ENCODE measurements around the gene ARID5B. TPM values are rescaled to one million over a fixed set of nuclear protein-coding genes. Genes with fewer than 3 reads are reported as not detected.

Gene ARID5B
- total RNA-seq, 2 experiments from 2014 or later: 49.2 to 51.3 TPM

DNA sequence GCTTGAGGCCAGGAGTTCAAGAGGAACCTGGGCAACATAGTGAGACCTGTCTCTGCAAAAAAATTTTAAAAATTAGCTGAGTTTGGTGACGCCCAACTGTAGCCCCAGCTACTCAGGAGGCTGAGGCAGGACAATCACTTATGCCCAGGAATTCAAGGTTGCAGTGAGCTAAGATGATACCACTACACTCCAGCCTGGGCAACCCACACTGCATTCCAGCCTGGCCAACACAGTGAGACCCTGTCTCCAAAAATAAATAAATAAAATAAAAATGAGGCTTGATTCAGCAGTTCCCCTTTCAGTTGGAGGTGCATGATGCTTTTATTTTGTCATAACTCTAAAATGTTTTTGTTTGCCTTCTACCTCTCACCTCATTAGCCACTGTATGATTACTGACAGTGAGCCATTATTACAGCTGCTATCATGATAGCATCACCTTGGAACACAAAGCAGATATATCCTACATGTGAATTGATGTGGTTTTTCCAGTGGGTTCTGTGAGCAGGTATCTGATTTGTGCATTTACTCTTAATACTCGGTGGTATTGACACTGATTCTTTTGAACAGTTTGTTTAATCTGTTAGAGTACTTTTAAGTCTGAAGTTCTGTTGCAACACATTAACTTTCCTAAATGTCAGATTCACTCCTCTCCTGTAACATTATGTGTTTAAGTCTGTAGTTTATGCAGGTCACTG is 49.1 kb downstream of the ARID5B start:
- peaks cover 79% of the 10 kb centered on the region for H3K36me3 Mint-ChIP-seq (ENCODE audit: low read depth)
- no peak for ATAC-seq (ENCODE audit: poor library complexity)
- POLR2A ChIA-PET: no interaction called here

DNA sequence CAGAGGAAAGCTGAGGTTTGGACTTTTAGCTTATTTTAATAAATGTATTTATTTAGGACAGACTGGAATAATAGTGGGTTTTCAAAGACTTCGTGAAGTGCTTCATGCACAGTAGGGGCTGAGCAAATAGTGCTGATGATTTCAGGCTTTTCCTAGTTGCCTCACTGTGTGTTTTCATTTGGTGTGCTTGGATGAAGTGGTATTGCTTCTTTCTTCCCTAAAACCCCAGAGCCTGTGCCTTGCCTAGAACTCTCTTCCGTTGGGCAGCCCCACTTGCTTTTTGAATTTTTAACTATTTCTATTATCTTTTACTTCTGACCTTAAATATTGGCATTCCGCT is 49.6 kb downstream of the ARID5B start:
- TF ChIP-seq, protein P1, sequence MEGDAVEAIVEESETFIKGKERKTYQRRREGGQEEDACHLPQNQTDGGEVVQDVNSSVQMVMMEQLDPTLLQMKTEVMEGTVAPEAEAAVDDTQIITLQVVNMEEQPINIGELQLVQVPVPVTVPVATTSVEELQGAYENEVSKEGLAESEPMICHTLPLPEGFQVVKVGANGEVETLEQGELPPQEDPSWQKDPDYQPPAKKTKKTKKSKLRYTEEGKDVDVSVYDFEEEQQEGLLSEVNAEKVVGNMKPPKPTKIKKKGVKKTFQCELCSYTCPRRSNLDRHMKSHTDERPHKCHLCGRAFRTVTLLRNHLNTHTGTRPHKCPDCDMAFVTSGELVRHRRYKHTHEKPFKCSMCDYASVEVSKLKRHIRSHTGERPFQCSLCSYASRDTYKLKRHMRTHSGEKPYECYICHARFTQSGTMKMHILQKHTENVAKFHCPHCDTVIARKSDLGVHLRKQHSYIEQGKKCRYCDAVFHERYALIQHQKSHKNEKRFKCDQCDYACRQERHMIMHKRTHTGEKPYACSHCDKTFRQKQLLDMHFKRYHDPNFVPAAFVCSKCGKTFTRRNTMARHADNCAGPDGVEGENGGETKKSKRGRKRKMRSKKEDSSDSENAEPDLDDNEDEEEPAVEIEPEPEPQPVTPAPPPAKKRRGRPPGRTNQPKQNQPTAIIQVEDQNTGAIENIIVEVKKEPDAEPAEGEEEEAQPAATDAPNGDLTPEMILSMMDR (IDR thresholded peaks at IDR 0.05): no peak
- H3K4me1 Mint-ChIP-seq (ENCODE audit: low read depth): peaks cover 29% of the 10 kb centered on the region
- H3K36me3 ChIP-seq (ENCODE audit: insufficient read depth, low read length): peaks cover 70% of the 10 kb centered on the region
- DNase-seq (no peak), ATAC-seq (ENCODE audit: poor library complexity) (no peak)
- no peak overlapping the region for H3K27ac ChIP-seq (ENCODE audit: low read depth in 1 of 2, low read length in 2 of 2)
- peaks cover 80% of the 10 kb centered on the region for H3K36me3 Mint-ChIP-seq (ENCODE audit: low read depth)
- H3K27ac Mint-ChIP-seq: no peak overlapping the region
- ChIA-PET POLR2A (no interaction called here), CTCF (interaction anchor here (0.8 to 1.0 kb wide), 2 partner anchors 59 to 83 kb away, joined by 3 read pairs; no protein-coding TSS in a partner anchor)
- intact Hi-C loops (cut with DNase I, micrococcal nuclease): loop anchor here in 1 of 2 experiments (5.0 kb wide), 1 partner anchor 46 kb away; no protein-coding TSS in a partner anchor
- peaks cover 4% of the 10 kb centered on the region for H3K4me1 ChIP-seq (ENCODE audit: insufficient read depth, low read length)
- H3K27me3 ChIP-seq (ENCODE audit: control insufficient read depth in 1 of 2, insufficient read depth in 2 of 2, low read length in 2 of 2): no peaks in the 10 kb centered on the region
- H3K27me3 Mint-ChIP-seq: no peaks in the 10 kb centered on the region
- no peak overlapping the region for H3K4me3 Mint-ChIP-seq
- no peaks in the 10 kb centered on the region for H3K9me3 Mint-ChIP-seq
- H3K4me3 ChIP-seq (ENCODE audit: low read length): no peak overlapping the region
- H3K9me3 ChIP-seq (ENCODE audit: control insufficient read depth in 1 of 2, insufficient read depth in 1 of 2, low read length in 2 of 2): no peaks in the 10 kb centered on the region

More for the DNA sequence above, 49.1 kb downstream of the ARID5B start:
- Histone ChIP-seq H3K36me3 (ENCODE audit: insufficient read depth, low read length) (peaks cover 72% of the 10 kb centered on the region), H3K27ac (ENCODE audit: low read depth in 1 of 2, low read length in 2 of 2) (no peak overlapping the region), H3K9me3 (ENCODE audit: control insufficient read depth in 1 of 2, insufficient read depth in 1 of 2, low read length in 2 of 2) (no peaks in the 10 kb centered on the region), H3K4me3 (ENCODE audit: low read length) (no peak overlapping the region), H3K27me3 (ENCODE audit: control insufficient read depth in 1 of 2, insufficient read depth in 2 of 2, low read length in 2 of 2) (no peaks in the 10 kb centered on the region), H3K4me1 (ENCODE audit: insufficient read depth, low read length) (peaks cover 4% of the 10 kb centered on the region)
- TF ChIP-seq, protein P1 (IDR thresholded peaks at IDR 0.05): no peak
- no peak for DNase-seq
- Mint-ChIP-seq H3K9me3 (no peaks in the 10 kb centered on the region), H3K4me1 (ENCODE audit: low read depth) (peaks cover 26% of the 10 kb centered on the region), H3K27ac (no peak overlapping the region), H3K27me3 (no peaks in the 10 kb centered on the region), H3K4me3 (no peak overlapping the region)
- CTCF ChIA-PET: interaction anchor here (0.8 to 1.0 kb wide), 2 partner anchors 58 to 82 kb away, joined by 3 read pairs; no protein-coding TSS in a partner anchor
- intact Hi-C loops (cut with DNase I, micrococcal nuclease): loop anchor here in 1 of 2 experiments (5.0 kb wide), 1 partner anchor 47 kb away; no protein-coding TSS in a partner anchor

GRCh38 chr10:61952028-61952674 is 50.7 kb downstream of the ARID5B start:
- Mint-ChIP-seq H3K27me3 (no peaks in the 10 kb centered on the region), H3K36me3 (ENCODE audit: low read depth) (peaks cover 75% of the 10 kb centered on the region), H3K9me3 (no peaks in the 10 kb centered on the region), H3K27ac (no peak overlapping the region), H3K4me1 (ENCODE audit: low read depth) (peaks cover 34% of the 10 kb centered on the region), H3K4me3 (no peak overlapping the region)
- Histone ChIP-seq H3K4me3 (ENCODE audit: low read length) (no peak overlapping the region), H3K36me3 (ENCODE audit: insufficient read depth, low read length) (peaks cover 60% of the 10 kb centered on the region), H3K4me1 (ENCODE audit: insufficient read depth, low read length) (peaks cover 4% of the 10 kb centered on the region), H3K27ac (ENCODE audit: low read depth in 1 of 2, low read length in 2 of 2) (no peak overlapping the region), H3K9me3 (ENCODE audit: control insufficient read depth in 1 of 2, insufficient read depth in 1 of 2, low read length in 2 of 2) (no peaks in the 10 kb centered on the region), H3K27me3 (ENCODE audit: control insufficient read depth in 1 of 2, insufficient read depth in 2 of 2, low read length in 2 of 2) (no peaks in the 10 kb centered on the region)
- POLR2A ChIA-PET: interaction anchor here (1.2 kb wide), 1 partner anchor 52 kb away, joined by 3 read pairs; no protein-coding TSS in a partner anchor
- intact Hi-C loops (cut with DNase I, micrococcal nuclease): loop anchor here in 1 of 2 experiments (5.0 kb wide), 1 partner anchor 45 kb away; no protein-coding TSS in a partner anchor
- TF ChIP-seq, protein P1 (IDR thresholded peaks at IDR 0.05): no peak
- no peak for DNase-seq
- no peak for ATAC-seq (ENCODE audit: poor library complexity)
- CTCF ChIA-PET: interaction anchor here (1.1 to 1.3 kb wide), 2 partner anchors 15 to 21 kb away, joined by 4 read pairs; no protein-coding TSS in a partner anchor
